A549 treated with DMSO at 1 μM for 4 hours (cell line): ENCODE measurements around the gene BAD. TPM values are rescaled to one million over a fixed set of nuclear protein-coding genes. Genes with fewer than 3 reads are reported as not detected.

ENCODE experiments used
- total RNA-seq: library from RNA; stranded (reverse); fragments of 200-300 nt; extraction: Qiagen RNA extraction; gene quantifications from 5 replicates; pipeline ENCODE4 v1.2.3, GENCODE V29; 2022; ENCODE audit warnings: low read depth

The BAD gene
- total RNA-seq, 1 experiment from 2014 or later: 86.0 TPM

Other genes starting within 250 kb of the BAD start
- gene FLRT1, start 248.7 kb downstream of the BAD start, total RNA-seq: 0.07 to 0.08 TPM (median 0.08 TPM) in 4 of 5 replicates, not detected in the other
- gene MACROD1, start 118.6 kb downstream of the BAD start, total RNA-seq: 9.1 to 15.9 TPM (median 14.1 TPM) in 5 replicates
- gene STIP1, start 98.5 kb downstream of the BAD start, total RNA-seq: 253 to 292 TPM (median 270 TPM) in 5 replicates
- gene FERMT3, start 77.9 kb downstream of the BAD start, total RNA-seq: 0.69 to 3.9 TPM (median 2.0 TPM) in 5 replicates
- 18.4 to 24.1 TPM (median 22.8 TPM) in 5 replicates for gene TRPT1, start 58.5 kb downstream of the BAD start, total RNA-seq
- gene NUDT22, start 58.4 kb downstream of the BAD start, total RNA-seq: 32.6 to 40.0 TPM (median 36.4 TPM) in 5 replicates
- 19.9 to 23.1 TPM (median 20.7 TPM) in 5 replicates for gene DNAJC4, start 54.1 kb downstream of the BAD start, total RNA-seq
- 37.6 to 52.0 TPM (median 50.4 TPM) in 5 replicates for gene VEGFB, start 50.1 kb downstream of the BAD start, total RNA-seq
- 113 to 138 TPM (median 124 TPM) in 5 replicates for gene FKBP2, start 43.6 kb downstream of the BAD start, total RNA-seq
- 234 to 382 TPM (median 354 TPM) in 5 replicates for gene PPP1R14B, start 37.7 kb downstream of the BAD start, total RNA-seq
- gene PLCB3, start 33.1 kb downstream of the BAD start, total RNA-seq: 13.3 to 24.6 TPM (median 20.3 TPM) in 5 replicates
- 31.7 to 57.9 TPM (median 45.8 TPM) in 5 replicates for gene GPR137, start 1.2 kb upstream of the BAD start, total RNA-seq
- 0.06 to 0.07 TPM in 2 of 5 replicates, not detected in the others for gene KCNK4, start 6.6 kb upstream of the BAD start, total RNA-seq
- gene CATSPERZ, start 15.7 kb upstream of the BAD start, total RNA-seq: 2.2 to 3.1 TPM (median 2.7 TPM) in 5 replicates
- gene ESRRA, start 20.9 kb upstream of the BAD start, total RNA-seq: 45.4 to 70.2 TPM (median 61.2 TPM) in 5 replicates
- gene TRMT112, start 32.9 kb upstream of the BAD start, total RNA-seq: 401 to 459 TPM (median 416 TPM) in 5 replicates
- 411 to 478 TPM (median 438 TPM) in 5 replicates for gene PRDX5, start 33.5 kb upstream of the BAD start, total RNA-seq
- gene CCDC88B, start 55.5 kb upstream of the BAD start, total RNA-seq: 9.9 to 13.7 TPM (median 12.8 TPM) in 5 replicates
- 51.6 to 71.2 TPM (median 63.1 TPM) in 5 replicates for gene RPS6KA4, start 74.5 kb upstream of the BAD start, total RNA-seq